DMS114 treated with DMSO at 0.1 percent for 48 hours (cell line): ENCODE measurements around the gene UNC13A.

Source experiments
- DNase-seq: peaks from one replicate; lab custom pipeline; 2025; ENCODE audit not compliant: unreplicated experiment; lab: John Stamatoyannopoulos, UW

UNC13A gene

GRCh38 chr19:17632577-17632976 lies 55.6 kb downstream of the UNC13A start:
- DNase-seq = no peak

GRCh38 chr19:17629760-17630159 lies 58.4 kb downstream of the UNC13A start:
- DNase-seq = no peak

DNA sequence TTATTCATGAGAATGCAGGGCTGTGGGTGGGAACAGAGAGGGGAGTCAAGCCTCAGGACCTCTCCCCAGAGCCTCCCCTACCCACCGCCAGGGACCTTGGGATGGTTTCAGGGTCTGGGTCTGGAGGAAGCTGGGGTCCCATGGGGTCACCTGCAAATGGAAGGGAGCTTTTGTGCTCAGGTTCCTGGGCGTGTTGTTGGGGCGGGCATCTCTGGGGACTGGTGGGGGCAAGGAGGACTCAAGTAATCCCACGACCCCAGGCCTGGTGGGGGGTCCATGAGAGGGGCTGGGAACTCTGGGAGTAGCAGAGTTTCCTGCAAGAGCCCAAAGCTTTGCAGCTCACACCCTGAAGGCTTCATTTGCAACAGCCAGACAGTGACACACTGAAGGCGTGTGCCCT lies 60.2 kb downstream of the UNC13A start:
- no peak for DNase-seq

- DNase-seq = no peak
These were observed 61.0 kb downstream of the UNC13A start for GRCh38 chr19:17627161-17627560.

DNA sequence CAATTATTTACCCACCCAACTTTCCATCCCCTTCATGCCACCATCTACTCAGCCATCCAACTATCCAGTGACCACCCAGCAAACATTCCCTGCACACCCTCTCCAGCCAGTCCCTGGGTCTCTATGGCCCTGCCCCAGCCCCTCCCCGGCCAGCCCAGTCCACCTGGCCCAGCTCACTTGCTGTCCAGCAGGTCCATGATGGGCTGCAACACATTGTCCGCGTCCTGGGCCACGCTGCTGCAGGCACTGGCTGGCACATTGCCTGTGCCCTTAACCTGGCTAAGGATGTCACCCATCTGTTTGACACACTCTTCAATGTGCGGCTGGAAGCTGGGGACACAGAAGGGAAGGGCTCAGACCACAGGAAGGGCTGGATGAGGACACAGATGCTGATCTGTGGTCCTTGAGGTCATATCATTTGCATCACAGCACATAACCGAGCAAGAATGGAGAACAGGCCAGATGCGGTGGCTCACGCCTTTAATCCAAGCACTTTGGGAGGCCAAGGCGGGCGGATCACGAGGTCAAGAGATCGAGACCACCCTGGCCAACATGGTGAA lies 61.6 kb downstream of the UNC13A start:
- DNase-seq = no peak

DNA sequence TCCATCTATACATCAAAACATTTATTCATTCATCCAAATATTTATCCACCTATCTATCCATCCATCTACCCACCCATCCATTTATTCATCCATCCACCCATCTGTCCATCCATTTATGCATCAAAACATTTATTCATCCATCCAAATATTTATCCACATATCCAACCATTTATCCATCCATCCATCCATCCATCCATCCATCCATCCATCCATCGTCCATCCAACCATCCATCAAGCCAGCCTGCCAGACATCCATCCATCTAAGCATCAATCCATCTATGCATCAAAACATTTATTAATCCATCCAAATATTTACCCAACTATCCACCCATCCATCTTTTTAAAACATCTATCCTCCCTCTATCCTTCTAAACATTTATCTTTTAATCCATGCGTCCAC lies 62.2 kb downstream of the UNC13A start:
- DNase-seq = no peak

DNA sequence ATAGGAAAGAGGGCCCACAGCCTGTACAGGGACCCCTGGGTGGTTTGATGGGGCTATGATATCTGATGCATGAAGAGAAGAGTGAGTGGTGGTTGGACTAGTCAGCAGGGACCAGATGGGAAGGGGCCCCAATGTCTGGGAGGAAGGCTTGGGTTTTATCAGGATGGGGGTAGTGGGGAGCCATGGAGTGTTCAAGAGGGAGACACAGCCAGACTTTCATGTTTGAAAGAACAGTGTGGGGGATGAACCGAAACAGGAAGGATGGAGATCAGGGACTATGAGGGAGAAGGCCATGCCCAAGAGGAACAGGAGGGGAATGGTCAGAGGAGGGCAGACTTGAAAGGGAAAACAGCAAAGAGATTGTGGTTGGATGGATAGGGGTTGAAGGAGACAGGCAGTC lies 63.1 kb downstream of the UNC13A start:
- DNase-seq = no peak

DNA sequence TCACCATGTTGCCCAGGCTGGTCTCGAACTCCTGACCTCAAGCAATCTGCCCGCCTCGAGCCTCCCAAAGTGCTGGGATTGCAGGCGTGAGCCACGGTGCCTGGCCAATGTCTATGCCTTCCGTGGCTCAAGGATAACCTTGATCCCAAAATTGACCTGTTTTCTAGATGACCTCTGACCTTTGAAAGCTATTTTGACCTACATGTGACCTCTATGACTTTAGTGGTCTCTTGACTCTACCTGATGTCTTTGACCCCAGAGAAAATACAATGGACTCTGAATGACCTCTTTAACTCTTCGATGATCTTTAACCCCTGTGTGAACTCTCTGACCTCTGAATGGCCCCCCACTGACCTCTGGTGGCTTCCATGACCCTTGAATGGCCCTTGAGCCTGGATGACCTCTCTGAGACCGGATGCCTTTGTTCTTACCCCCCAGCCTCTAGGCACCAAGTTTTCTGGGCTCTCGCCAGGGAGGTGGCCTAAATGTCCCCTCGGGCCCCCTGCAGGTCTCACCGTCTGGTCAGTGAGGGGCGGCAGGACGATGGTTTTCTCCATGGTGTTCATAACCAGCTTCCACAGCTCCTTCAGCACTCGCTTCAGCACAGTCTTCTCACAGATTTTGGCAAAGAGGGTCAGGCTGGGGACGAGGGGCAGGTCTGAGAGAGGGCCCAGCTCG lies 63.7 kb downstream of the UNC13A start:
- no peak for DNase-seq

- DNase-seq = no peak
These were observed 64.8 kb downstream of the UNC13A start for GRCh38 chr19:17623224-17623935.

DNA sequence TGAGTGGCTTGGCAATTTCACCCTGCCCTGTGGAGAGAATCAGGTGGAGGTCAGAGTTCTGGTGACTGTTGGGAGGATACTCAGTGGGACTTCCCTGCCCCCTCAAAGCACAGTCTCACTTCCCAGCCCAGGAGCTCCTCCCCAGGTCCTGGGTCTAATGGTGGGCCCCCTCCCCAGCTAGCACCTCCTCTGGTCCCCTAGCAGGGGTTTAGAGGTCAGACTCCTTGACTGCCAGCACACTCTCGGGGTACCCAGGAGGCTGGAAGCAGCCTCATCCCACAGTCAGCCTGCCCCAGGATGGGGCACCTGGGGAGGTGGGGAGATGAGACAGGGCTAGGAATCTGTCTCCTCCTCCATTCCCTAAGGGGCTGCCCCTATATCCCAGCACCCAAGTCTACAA lies 67.5 kb downstream of the UNC13A start:
- DNase-seq = no peak

- DNase-seq = no peak
These were observed 69.2 kb downstream of the UNC13A start for GRCh38 chr19:17618936-17619335.

DNA sequence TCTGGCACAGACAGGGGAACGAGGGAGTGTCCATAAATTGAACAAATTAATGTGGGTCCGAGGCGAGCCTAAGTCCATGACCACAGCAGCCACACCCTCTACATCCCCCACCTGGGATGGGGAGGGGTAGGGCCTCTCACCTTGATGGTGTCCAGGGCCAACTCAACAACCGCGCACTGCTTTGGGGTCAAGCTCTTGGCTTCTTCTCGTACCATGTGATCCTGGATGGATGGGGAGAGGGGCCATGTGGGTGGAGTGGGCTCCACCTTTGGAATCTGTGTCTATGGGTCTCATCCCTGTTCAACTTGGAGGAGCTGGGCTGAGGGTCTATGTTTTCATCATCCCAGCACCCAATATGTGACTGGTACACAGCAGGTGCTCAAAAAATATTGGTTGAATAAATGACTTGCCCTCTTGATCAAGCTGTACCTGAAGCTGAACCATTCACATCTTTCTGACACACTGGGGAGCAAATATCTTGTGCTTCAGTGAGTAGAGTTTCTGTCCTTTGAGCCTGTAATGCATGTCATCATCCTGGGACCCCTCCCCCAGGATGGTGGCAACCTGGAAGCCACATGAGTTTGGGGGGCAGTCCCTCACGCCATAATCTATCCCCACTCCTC lies 69.8 kb downstream of the UNC13A start:
- DNase-seq = no peak

GRCh38 chr19:17617807-17618192 lies 70.4 kb downstream of the UNC13A start:
- DNase-seq = no peak

- DNase-seq = no peak
These were observed 71.0 kb downstream of the UNC13A start for GRCh38 chr19:17616961-17617806.

DNA sequence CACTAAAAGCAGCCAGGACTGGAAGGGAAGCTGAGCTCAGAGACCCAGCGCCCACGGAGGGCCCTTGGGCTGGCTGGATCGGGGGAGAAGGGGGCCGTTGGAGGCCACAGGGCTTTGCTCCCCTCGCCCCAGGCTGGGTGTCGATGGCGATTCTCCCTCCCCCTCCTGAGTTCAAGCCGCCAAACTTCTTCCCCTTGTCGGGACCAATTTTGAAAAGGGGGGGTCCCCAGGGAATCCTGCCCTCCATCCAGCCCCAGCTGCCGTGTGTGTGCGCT lies 71.5 kb downstream of the UNC13A start:
- DNase-seq = no peak

DNA sequence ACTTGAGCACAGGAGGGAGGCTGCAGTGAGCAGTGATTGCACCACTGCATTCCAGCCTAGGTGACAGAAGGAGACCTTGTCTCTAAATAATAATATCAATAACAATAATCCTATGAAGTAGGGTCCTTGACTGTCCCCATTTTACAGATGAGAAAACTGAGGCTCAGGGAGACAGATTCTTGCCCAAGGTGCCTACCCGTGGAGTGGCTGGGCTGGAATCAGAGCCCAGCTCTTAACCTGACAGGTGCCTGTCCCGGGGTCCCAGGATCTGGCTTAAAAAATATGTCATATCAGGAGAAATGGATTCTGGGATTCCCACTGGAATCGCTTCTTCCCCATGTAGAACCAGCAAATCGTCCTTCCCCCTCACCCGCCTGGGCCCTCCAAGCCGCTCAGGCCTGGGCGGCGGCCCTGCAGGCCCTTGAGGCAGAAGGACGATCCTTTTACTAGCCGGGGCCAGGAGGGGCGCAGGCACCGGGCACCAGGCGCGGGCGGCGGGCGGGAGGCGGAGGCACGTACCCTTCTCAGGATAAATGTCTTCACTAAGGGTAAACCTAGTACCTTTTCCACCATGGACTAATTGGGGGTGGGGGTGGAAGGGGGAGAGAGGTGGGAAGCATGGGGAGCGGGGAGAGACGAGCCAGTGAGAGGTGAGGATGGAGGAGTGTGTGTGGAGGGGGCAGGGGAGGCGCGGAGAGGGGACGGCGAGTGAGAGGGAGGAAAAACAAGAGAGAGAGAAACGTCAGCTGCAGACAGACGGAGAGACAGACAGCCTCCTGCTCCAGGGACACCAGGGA lies 72.1 kb downstream of the UNC13A start:
- DNase-seq = no peak

DNA sequence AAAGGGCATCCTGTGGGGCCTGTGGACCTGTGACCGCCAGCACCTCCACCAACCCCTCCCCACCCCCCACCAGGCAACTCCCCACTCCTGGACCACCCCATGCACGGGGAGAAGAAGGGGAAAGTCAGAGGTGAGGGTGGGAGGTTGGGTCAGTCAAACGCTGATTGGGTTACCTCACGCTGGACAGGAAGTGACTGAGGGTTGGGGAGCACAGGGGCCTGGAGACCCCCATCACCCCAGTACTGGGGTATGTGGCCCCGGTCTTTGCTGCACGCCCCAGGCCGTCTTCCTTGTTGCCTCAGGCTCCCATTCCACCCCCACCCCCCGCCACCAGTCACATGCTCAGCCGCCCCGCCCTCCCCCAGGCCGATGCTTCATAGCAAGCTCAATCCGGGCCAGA lies 73.7 kb downstream of the UNC13A start:
- no peak for DNase-seq

DNA sequence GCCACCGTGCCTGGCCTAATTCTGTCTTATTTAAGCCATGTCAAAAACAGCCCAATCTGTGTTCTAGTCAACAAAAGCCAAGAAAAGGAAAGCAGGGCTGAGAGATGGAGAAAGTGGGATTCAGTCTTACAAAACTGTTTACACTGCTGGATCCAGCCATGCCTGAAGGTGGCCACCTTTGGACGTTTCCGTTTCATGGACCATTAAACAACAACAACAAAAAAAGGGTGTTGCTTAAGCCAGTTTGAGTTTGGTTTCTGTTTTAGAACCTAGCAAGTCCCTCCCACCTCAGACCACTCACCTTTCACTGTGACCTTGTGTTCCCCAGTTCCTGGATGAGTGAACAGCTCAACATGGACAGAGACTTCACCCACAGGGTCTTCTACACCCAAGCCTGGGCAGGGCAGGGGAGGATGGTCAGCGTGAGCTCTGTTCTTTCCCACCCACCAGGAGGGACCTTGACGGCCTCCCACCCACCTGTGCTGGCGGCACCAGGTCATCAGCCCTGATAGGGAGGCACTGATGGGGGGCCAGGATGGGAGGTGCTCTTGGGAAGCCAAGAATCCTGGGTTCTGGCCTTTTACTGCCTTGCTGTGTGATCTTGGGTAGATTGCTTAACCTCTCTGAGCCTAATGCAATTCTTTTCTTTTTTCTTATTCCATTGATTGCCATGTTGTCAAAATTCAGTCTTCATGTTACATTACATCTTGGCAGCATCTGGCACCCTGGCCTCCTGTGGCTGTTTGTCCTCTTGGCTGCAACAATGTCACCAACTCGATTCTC lies 76.5 kb downstream of the UNC13A start:
- no peak for DNase-seq

DNA sequence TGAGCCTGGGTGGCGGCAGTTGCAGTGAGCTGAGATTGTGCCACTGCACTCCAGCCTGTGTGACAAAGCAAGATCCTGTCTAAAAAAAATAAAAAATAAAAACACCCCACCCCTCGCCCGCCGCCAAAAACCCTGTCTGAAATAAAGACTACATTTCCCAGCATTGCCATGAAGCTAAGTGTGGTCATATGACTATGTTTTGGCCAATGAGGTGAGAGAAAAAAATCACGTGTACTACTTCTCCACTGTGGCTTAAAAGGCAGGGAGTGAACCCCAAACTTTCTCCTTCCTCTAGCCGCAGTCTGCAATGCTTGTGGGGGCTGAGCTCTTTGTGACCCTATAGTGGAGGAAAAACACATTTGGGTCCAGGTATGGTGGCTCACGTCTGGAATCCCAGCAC lies 77.8 kb downstream of the UNC13A start:
- DNase-seq = peak; percentile 59

- no peak for DNase-seq
These were observed 80.2 kb downstream of the UNC13A start for GRCh38 chr19:17607936-17608335.
